ENCODE measurements around the gene DNAJB2.

Gene DNAJB2

DNA sequence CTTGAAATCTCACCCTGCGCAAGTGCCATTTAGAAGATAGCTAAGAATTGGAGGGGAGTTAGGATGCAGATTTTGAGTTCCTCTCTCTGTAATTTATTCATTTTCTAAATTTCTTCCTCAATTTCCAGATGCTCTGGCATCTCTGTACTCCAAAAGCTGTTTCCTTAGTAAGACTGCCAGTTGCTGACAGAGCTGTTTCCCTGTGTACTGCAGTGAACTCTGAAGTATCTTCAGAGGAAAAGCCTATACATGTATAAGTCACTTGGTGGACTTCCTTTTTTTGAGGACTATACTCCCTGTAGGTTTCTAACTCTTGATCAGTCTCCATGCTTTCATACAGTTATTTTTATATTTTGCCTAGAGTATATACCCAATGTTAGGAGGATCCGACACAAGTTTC is 54.9 kb downstream of the DNAJB2 start:
- Histone ChIP-seq H3K79me2 (no peaks in the 10 kb centered on the region), H3K27ac (no peak overlapping the region), H3K27me3 (ENCODE audit: control insufficient read depth, insufficient read depth, low read length) (peaks cover 4% of the 10 kb centered on the region), H3K4me1 (no peaks in the 10 kb centered on the region), H3K9me3 (ENCODE audit: control insufficient read depth, low read length) (no peaks in the 10 kb centered on the region), H3K36me3 (ENCODE audit: control insufficient read depth, insufficient read depth, low read length) (no peaks in the 10 kb centered on the region), H3K9ac (no peak overlapping the region), H3K4me2 (ENCODE audit: low read length) (no peak overlapping the region), H2AFZ (no peak overlapping the region), H3K4me3 (ENCODE audit: low read depth, low read length) (no peak overlapping the region)
- TF ChIP-seq, protein P1, sequence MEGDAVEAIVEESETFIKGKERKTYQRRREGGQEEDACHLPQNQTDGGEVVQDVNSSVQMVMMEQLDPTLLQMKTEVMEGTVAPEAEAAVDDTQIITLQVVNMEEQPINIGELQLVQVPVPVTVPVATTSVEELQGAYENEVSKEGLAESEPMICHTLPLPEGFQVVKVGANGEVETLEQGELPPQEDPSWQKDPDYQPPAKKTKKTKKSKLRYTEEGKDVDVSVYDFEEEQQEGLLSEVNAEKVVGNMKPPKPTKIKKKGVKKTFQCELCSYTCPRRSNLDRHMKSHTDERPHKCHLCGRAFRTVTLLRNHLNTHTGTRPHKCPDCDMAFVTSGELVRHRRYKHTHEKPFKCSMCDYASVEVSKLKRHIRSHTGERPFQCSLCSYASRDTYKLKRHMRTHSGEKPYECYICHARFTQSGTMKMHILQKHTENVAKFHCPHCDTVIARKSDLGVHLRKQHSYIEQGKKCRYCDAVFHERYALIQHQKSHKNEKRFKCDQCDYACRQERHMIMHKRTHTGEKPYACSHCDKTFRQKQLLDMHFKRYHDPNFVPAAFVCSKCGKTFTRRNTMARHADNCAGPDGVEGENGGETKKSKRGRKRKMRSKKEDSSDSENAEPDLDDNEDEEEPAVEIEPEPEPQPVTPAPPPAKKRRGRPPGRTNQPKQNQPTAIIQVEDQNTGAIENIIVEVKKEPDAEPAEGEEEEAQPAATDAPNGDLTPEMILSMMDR (IDR thresholded peaks at IDR 0.05) = no peak

- Histone ChIP-seq H3K27me3 (ENCODE audit: control insufficient read depth, insufficient read depth, low read length) (peaks cover 4% of the 10 kb centered on the region), H3K4me3 (ENCODE audit: low read depth, low read length) (no peak overlapping the region), H3K9me3 (ENCODE audit: control insufficient read depth, low read length) (no peaks in the 10 kb centered on the region), H3K9ac (no peak overlapping the region), H3K4me2 (ENCODE audit: low read length) (no peak overlapping the region), H2AFZ (no peak overlapping the region), H3K36me3 (ENCODE audit: control insufficient read depth, insufficient read depth, low read length) (no peaks in the 10 kb centered on the region), H3K4me1 (no peaks in the 10 kb centered on the region), H3K27ac (no peak overlapping the region), H3K79me2 (no peaks in the 10 kb centered on the region)
- TF ChIP-seq, protein P1 (IDR thresholded peaks at IDR 0.05) = no peak
These were observed 56.2 kb downstream of the DNAJB2 start for GRCh38 chr2:219335373-219335786.
